ENCODE measurements around the gene ZNF594.
A peak's percentile ranks its signal among the peaks of the same experiment; 100 is the strongest.
"Not testable (repeated sequence)": the region's sequence is repeated elsewhere in the genome, so short reads cannot be mapped to it uniquely, and the experiment has no call there.

The ZNF594 gene

GRCh38 chr17:5164436-5164835 is 27.2 kb downstream of the ZNF594 start:
- H3K27ac ChIP-seq = no peak overlapping the region
- H3K27me3 ChIP-seq (ENCODE audit: insufficient read depth, low read depth, severe bottlenecking) = no peaks in the 10 kb centered on the region
- TF ChIP-seq CTCF (IDR thresholded peaks at IDR 0.05; ENCODE audit: low read depth, low read length) = no peak
- H3K4me3 ChIP-seq (ENCODE audit: low read depth, low read length) = no peak overlapping the region
- DNase-seq = no peak
- H3K9me3 ChIP-seq (ENCODE audit: severe bottlenecking) = no peaks in the 10 kb centered on the region
- no peaks in the 10 kb centered on the region for H3K36me3 ChIP-seq

GRCh38 chr17:5161793-5162192 is 29.9 kb downstream of the ZNF594 start:
- H3K9me3 ChIP-seq (ENCODE audit: severe bottlenecking); H3K27ac ChIP-seq; H3K36me3 ChIP-seq; H3K4me3 ChIP-seq (ENCODE audit: low read depth, low read length); DNase-seq; H3K27me3 ChIP-seq (ENCODE audit: insufficient read depth, low read depth, severe bottlenecking): not testable (repeated sequence)

- H3K27me3 ChIP-seq (ENCODE audit: insufficient read depth, low read depth, severe bottlenecking); H3K36me3 ChIP-seq; DNase-seq; H3K9me3 ChIP-seq (ENCODE audit: severe bottlenecking); H3K27ac ChIP-seq; H3K4me3 ChIP-seq (ENCODE audit: low read depth, low read length): not testable (repeated sequence)
Observed at GRCh38 chr17:5160702-5161101, 31.0 kb downstream of the ZNF594 start.

GRCh38 chr17:5146122-5146521 is 45.5 kb downstream of the ZNF594 start:
- H3K4me3 ChIP-seq (ENCODE audit: low read depth, low read length); H3K27ac ChIP-seq; H3K27me3 ChIP-seq (ENCODE audit: insufficient read depth, low read depth, severe bottlenecking); DNase-seq; H3K36me3 ChIP-seq; H3K9me3 ChIP-seq (ENCODE audit: severe bottlenecking): not testable (repeated sequence)

GRCh38 chr17:5142877-5143276 is 48.8 kb downstream of the ZNF594 start:
- not testable (repeated sequence) for H3K27ac ChIP-seq; H3K27me3 ChIP-seq (ENCODE audit: insufficient read depth, low read depth, severe bottlenecking); H3K9me3 ChIP-seq (ENCODE audit: severe bottlenecking); H3K4me3 ChIP-seq (ENCODE audit: low read depth, low read length); DNase-seq; H3K36me3 ChIP-seq

- H3K4me3 ChIP-seq (ENCODE audit: low read depth, low read length) = no peak overlapping the region
- no peaks in the 10 kb centered on the region for H3K27me3 ChIP-seq (ENCODE audit: insufficient read depth, low read depth, severe bottlenecking)
- DNase-seq = no peak
- H3K27ac ChIP-seq = no peak overlapping the region
- no peaks in the 10 kb centered on the region for H3K36me3 ChIP-seq
- H3K9me3 ChIP-seq (ENCODE audit: severe bottlenecking) = no peaks in the 10 kb centered on the region
- 0 out of 2 replicates have a peak, but pooled peaks have one; percentile 8 for TF ChIP-seq CTCF (IDR thresholded peaks at IDR 0.05; ENCODE audit: low read depth, low read length)
Observed at GRCh38 chr17:5139458-5139732, 52.3 kb downstream of the ZNF594 start.

GRCh38 chr17:5138616-5139457 is 52.8 kb downstream of the ZNF594 start:
- Histone ChIP-seq H3K27ac (no peak overlapping the region), H3K4me3 (ENCODE audit: low read depth, low read length) (no peak overlapping the region), H3K27me3 (ENCODE audit: insufficient read depth, low read depth, severe bottlenecking) (no peaks in the 10 kb centered on the region), H3K9me3 (ENCODE audit: severe bottlenecking) (no peaks in the 10 kb centered on the region), H3K36me3 (no peaks in the 10 kb centered on the region)
- TF ChIP-seq CTCF (IDR thresholded peaks at IDR 0.05; ENCODE audit: low read depth, low read length) = no peak
- DNase-seq = no peak

GRCh38 chr17:5138198-5138544 is 53.5 kb downstream of the ZNF594 start:
- not testable (repeated sequence) for H3K36me3 ChIP-seq; H3K9me3 ChIP-seq (ENCODE audit: severe bottlenecking); H3K27me3 ChIP-seq (ENCODE audit: insufficient read depth, low read depth, severe bottlenecking); H3K27ac ChIP-seq; DNase-seq; H3K4me3 ChIP-seq (ENCODE audit: low read depth, low read length)

GRCh38 chr17:5137511-5138197 is 54.0 kb downstream of the ZNF594 start:
- not testable (repeated sequence) for H3K4me3 ChIP-seq (ENCODE audit: low read depth, low read length); H3K9me3 ChIP-seq (ENCODE audit: severe bottlenecking); H3K27ac ChIP-seq; DNase-seq; H3K27me3 ChIP-seq (ENCODE audit: insufficient read depth, low read depth, severe bottlenecking); H3K36me3 ChIP-seq

- not testable (repeated sequence) for H3K27ac ChIP-seq; DNase-seq; H3K9me3 ChIP-seq (ENCODE audit: severe bottlenecking); H3K4me3 ChIP-seq (ENCODE audit: low read depth, low read length); H3K27me3 ChIP-seq (ENCODE audit: insufficient read depth, low read depth, severe bottlenecking); H3K36me3 ChIP-seq
Observed at GRCh38 chr17:5136580-5137412, 54.9 kb downstream of the ZNF594 start.
